T-helper 1 cell (primary cell): ENCODE results near the gene ZNF598.
"Not testable (repeated sequence)": the region's sequence is repeated elsewhere in the genome, so short reads cannot be mapped to it uniquely, and the experiment has no call there.

Source experiments
- DNase-seq, 5 donors: peaks; one replicate each; pipeline ENCODE4 v3.0.0-alpha.2; 2012 to 2020

ZNF598 gene

DNA sequence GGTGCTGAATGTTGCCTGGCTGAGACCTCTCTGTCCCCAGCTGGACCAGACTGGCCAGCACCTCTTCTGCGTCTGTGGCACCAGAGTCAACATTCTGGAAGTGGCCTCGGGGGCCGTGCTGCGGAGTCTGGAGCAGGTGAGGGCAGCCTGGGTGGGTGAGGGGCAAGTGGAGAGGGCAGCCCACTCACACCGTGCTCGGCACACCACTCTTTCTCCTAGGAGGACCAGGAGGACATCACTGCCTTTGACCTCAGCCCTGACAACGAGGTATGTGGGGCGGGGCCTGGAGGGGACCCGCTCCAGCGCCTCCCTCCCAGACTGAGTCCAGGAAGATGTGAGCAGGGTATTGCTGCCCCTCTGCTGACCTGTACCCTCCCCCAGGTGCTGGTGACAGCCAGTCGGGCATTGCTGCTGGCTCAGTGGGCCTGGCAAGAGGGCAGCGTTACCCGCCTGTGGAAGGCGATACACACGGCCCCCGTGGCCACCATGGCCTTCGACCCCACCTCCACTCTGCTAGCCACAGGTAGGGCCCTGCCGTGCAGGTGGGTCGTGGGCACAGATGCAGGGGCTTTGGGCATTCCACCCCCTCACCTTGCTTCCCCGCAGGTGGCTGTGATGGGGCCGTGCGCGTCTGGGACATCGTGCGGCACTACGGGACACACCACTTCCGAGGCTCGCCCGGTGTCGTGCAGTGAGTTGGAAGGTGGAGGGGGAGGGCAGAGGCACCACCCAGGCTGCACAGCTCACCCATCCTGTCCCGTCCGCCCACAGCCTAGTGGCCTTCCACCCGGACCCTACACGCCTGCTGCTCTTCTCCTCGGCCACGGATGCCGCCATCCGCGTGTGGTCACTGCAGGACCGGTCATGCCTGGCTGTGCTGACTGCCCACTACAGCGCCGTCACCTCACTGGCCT lies 35.2 kb downstream of the ZNF598 start:
- DNase-seq: no peak

- no peak for DNase-seq
These were observed 36.0 kb downstream of the ZNF598 start for GRCh38 chr16:1973461-1974156.

- DNase-seq: no peak
These were observed 37.1 kb downstream of the ZNF598 start for GRCh38 chr16:1972490-1972877.

GRCh38 chr16:1971796-1972489 lies 37.7 kb downstream of the ZNF598 start, which contains the start of gene TBL3:
TBL3 (plus strand) TSS chr16:1972053; CDS start chr16:1972165, 112 bp downstream.
- DNase-seq: peak; percentile 93 to 98 (median 94)

- no peak for DNase-seq
These were observed 41.3 kb downstream of the ZNF598 start for GRCh38 chr16:1968146-1968953.

DNA sequence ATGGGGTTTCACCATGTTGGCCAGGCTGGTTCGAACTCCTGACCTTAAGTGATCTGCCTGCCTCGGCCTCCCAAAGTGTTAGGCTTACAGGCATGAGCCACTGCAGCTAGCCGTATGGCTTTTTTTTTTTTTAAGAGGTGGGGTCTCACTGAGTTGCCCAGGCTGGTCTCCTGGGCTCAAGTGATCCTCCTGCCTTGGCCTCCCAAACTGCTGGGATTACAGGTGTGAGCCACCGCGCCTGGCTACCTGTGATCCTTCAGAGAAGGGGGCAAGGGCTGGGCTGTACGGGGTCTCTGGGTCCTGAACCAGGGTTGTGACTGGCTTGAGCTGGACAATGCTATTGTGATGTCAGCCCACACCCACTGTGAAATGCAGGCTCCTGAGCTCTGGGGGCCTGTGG lies 43.2 kb downstream of the ZNF598 start, which contains the start of gene RNF151:
TSS of gene RNF151 (plus strand) at position 397 of the 400 bp plus-strand sequence. CDS start 26 bp downstream, outside the sequence.
- no peak for DNase-seq

- no peak for DNase-seq
These were observed 44.1 kb downstream of the ZNF598 start for GRCh38 chr16:1965396-1966001.

DNA sequence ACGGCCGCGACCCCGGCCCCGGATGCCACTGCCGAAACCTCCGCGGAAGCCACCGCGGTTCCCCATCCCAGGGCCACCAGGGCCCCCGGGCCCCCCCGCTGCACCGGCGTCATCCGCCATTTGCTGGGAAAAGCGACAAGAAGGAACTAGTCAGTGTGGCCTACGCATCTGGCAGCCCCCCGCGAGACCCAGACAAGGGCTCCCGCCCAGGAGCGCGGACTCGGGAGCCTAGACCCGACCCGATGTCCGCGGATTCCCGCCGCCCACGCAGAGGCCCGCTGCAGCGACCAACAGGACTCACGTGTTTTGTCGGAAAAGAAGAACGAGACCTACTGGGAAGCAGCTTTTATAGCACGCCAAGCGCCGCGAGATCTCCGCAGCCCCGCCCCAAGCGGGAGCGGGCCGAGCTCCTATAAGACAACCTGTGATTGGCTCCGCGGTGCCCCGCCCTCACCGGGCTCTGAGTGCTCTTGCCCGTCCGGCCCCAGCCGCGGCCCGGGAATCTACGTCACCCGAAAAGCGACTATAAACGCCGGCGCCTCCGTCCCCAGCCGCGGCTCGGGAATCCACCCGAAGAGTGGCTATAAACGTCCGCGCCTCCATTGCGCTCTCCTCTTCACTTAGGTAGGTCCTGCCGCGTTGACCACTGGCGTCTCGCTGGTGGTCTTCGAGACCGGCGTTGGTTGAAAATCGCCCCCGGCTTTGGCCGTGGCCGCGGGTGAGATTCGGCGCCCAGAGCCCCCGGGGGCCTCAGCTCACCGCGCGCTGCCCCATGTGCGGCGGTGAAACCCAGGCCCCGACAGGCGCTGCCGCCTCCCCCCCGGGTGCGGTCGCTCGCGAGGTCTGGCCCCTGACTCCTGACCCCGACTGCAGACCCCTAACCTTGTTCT lies 44.9 kb downstream of the ZNF598 start, which contains the start of gene RPS2:
TSS of gene RPS2 (minus strand) at position 321 of the 890 bp plus-strand sequence. CDS start at position 120, 201 bp downstream.
- DNase-seq: peak; percentile 97 to 99 (median 99)

DNA sequence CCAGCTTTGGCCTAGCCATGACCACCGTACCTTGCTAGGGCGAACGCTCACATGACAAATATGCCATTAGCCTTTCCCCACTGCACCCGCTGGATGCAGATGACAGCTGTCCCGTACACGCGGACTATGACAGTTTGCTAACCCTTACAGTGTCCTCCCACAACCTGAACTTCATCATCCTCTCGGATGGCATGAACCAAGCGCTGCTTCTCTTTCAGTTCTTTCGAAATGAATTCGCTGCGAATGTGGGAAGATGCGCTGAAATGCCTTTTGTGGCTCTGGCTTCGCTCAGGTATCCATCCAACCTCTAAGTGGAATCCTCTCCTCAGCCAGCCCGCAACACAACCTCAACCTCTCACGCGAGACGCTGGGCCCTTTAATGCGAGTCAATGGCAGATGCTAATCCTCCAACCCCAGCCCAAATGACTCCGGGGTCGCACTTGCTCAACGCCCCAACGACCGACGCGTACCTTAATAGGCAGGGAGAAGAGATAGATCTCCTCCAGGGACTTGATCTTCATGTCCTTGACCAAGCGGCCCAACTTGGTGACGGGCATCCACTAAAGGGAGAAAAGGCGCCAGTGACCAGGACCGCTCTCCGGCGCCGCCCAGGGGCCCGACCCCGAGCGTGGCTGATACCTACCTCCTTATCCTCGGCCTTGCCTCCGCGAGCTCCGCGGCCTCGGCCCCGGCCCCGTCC lies 45.7 kb downstream of the ZNF598 start:
- peak in 2 of 5 donors; percentile 35 to 58 for DNase-seq

DNA sequence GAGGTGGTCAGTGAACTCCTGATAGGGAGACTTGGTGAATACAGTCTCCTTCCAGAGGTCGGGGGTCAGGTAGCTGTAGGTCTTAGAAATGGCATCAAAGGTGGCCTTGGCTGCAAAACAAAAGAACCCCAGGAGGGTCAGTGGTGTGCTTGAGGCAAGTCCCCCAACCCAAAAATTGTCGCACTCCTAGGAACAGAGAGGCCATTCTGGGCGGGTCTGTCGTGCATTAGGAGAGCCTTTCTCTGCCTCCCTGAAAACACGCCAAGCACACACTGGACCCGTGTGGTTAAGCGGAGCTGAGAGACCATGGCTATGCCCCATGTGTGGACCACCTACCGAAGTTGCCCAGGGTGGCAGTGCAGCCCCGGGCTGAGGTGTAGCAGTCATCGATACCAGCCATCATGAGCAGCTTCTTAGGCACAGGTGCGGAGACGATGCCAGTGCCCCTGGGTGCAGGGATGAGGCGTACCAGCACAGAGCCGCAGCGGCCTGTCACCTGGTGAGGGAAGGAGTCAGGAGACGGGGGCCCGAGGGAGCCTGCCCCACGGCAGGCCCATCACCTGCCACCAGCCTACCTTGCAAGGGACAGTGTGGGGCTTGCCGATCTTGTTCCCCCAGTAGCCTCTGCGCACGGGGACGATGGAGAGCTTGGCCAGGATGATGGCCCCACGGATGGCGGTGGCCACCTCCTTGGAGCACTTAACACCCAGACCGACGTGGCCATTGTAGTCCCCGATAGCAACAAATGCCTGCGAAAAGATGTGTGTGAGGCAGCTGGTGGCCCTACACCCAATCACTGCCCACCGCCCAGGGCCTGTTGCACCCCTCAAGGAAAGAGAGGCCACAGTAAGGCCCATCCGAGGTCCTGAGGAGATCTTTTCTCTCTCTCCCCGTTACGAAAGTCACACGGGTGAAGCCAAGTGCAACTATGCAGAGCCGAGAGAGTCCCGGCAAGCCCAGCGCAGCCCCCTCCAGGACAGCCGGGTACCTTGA lies 47.2 kb downstream of the ZNF598 start:
- not testable (repeated sequence) for DNase-seq

- DNase-seq: peak in 1 of 5 donors; percentile 64
These were observed 48.0 kb downstream of the ZNF598 start for GRCh38 chr16:1961651-1962067.

DNA sequence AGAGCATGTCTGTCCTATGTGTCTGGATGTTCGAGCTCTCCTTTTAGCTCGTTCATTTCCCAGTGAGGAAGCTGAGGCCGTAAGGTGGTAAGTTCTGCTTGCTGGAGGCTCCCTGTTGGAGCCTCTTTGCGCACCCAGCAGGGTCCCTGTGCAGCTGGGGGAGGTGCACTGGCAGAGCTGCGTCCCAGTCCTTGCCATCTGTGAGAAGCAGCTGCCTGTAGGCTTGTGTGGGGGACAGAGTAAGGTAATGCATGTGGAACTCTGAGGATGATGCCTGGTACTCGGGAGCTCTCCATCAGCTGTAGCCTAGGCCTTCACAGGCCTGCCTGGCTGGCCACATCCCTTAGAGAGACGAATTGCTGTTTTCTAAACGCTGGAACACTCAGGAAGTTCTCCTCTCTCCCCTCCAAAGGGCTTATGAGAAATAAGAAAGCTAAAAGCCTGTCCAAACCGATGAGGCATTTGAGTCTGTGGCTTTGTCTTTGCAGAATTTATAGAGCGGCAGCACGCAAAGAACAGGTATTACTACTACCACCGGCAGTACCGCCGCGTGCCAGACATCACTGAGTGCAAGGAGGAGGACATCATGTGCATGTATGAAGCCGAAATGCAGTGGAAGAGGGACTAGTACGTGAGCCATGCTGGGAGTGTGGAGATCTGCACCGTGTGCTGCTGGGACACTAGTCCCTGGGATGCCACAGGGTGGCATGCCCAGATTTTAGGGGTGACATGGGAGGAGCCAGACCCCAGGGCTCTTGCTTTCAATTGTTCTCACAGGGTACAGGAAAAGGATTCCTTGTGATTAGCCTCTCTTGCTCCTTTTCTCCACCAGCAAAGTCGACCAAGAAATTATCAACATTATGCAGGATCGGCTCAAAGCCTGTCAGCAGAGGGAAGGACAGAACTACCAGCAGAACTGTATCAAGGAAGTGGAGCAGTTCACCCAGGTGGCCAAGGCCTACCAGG lies 48.7 kb downstream of the ZNF598 start:
- DNase-seq: peak in 1 of 5 donors; percentile 42

- peak; percentile 77 to 89 (median 87) for DNase-seq
These were observed 50.2 kb downstream of the ZNF598 start, which contains the start of gene NDUFB10 for GRCh38 chr16:1959269-1960039. NDUFB10 (plus strand) TSS chr16:1959538; CDS start chr16:1959625, 87 bp downstream.

- no peak for DNase-seq
These were observed 50.8 kb downstream of the ZNF598 start for GRCh38 chr16:1958715-1959268.

DNA sequence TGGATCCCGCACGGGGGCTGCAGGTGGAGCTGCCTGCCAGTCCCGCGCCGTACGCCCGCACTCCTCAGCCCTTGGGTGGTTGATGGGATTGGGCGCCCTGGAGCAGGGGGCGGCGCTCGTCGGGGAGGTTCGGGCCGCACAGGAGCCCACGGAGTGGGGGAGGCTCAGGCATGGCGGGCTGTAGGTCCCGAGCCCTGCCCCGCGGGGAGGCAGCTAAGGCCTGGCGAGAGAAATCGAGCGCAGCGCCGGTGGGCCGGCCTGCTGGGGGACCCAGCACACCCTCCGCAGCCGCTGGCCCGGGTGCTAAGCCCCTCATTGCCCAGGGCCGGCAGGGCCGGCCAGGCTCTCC lies 51.5 kb downstream of the ZNF598 start:
- DNase-seq: not testable (repeated sequence)
